ENCODE measurements around the gene VPS13A.
"Not testable (repeated sequence)": the region's sequence is repeated elsewhere in the genome, so short reads cannot be mapped to it uniquely, and the experiment has no call there.

VPS13A gene

DNA sequence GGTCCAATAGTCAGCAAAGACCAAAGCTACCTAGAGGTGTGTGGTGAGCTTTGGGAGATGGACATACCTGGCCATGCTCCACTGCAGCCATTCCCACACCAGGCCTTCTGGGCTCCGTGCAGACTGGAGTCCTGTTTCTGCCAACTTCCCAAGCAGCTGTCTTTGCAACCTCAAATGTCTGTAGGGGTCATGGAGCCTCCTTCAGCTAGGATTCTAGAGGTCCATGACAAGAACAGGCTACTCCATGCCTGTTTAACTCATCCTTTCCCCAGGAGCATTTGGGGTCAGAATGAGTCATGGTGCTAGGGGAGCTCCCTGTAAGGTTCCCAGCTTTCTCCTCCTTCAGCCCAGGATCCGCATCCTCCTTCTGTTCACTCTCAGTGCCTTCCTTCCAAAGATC is 17.1 kb downstream of the VPS13A start:
- no peak for DNase-seq

DNA sequence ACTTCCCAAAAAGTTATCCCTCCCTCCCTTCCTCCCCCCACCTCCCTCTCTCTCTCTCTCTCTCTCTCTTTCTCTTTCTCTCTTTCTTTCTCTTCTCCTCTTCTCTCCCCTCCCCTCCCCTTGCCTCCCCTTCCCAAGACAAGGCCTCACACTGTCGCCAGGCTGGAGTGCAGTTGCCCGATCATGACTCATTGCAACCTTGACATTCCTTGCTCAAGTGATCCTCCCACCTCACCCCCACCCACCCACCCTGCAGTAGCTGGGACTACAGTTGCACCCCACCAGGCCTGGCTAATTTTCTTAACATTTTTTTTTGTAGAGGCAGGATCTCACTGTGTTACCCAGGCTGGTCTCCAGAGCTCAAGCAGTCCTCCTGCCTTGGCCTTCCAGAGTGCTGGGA is 32.8 kb downstream of the VPS13A start:
- no peak for DNase-seq

DNA sequence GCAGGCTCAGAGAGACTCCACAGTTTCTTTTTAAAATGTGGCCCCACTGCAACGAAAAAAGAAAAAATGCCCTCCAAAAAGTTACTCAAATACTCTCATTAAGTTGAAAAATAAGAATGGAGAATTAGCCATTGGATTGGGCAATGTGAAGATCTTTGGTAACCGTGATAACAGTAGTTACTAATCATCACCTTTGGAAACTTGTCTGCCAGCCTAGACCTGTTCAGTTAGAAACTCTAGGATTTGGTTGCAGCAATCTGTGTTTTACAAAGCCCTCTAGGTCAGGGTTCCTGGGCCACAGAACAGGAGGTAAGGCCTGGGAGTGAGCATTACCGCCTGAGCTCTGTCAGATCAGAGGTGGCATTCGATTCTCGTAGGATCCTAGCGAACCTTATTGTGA is 34.2 kb downstream of the VPS13A start:
- no peak for DNase-seq

DNA sequence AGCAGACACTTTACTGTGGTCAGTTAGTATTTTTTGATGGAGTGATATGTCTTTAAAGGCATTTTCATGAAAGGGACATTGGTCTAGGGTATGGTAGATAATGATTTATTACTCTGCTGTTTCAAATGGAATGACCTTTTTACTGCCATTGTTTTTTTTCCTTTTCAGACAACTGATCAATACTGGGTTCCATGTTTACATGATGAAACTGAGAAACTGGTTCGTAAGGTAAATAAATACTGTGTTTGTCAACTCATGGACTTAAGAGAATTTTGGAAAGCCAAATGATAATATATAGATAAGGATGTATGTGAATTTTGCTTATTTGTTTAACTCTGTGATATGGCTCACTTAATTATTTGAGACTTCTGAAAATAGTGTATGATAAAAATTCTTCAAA is 35.5 kb downstream of the VPS13A start:
- DNase-seq = no peak

DNA sequence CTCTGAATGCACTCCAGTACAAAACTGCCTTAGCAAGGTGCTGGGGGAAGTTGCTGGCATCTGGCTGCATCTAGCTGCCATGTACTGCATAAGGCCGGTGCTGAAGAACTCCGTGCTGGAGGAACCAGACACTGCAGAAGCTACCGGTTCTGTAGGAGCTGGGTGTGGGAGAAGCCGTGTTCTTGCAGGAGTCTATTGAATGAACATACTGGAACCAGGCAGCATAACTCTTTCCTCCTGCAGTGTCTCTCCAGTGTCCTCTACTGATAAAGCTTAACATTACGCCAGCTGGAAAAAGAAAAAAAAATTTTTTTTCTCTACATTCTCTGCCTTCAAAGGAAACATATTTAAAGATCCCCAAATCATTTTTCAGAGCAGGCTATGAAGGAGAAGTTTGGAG is 38.5 kb downstream of the VPS13A start:
- no peak for DNase-seq

DNA sequence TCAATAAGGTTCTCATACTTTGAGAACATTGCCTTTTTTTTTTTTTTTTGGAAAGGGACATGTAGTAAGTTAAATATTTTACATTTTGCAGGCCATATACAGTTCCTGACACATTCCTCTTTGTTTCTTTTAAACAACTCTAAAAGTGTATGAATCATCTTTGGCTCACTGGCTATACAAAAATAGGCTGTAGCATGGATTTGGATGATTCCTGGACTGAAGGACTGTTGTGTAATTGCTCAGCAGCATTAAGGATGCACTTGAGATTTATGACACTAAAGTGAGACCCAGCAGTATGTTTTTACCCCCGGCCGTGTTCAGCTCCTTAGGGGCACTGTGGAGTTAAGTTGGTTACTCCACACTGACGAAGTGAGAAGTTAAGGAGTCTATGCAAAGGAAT is 41.3 kb downstream of the VPS13A start:
- no peak for DNase-seq

DNA sequence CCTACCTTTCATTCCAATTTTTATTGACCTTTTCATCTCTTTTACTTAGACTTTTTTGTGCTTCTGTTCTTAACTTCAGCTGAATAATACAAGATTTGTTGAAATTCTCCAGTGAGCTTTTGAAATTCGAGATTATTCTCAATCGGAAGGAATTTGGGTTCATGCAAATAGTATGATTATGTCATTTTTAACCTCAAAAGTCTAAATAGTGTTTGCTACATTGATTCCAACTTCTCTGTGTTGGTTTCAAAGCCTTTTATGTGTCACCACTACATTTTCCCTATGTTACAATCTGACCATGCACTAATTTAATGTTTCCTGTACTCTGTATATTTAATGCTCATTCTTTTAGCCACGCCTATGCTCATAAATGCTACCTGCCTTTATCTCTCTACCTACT is 44.1 kb downstream of the VPS13A start:
- DNase-seq = no peak

DNA sequence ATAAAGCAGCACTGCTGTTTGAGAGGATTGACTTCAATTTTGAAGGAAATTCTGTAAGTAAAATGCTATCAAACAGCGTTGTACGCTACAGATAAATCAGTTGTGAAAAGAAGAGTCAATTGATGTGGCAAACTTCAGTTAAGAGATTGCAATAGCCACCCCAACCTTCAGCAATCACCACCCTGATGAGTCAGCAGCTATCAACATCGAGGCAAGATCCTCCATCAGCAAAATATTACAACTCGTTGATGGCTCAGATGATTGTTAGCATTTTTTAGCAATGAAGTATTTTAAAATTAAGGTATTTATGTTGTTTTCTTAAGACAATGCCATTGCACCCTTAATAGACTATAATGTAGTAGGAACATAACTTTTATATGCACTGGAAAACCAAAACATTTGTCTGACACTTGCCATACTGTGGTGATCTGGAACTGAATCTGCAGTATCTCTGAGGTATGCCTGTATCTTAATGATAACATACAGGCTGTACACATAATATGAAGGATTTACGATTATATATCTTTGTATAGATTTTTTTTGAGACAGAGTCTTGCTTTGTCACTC is 47.5 kb downstream of the VPS13A start:
- DNase-seq = no peak

DNA sequence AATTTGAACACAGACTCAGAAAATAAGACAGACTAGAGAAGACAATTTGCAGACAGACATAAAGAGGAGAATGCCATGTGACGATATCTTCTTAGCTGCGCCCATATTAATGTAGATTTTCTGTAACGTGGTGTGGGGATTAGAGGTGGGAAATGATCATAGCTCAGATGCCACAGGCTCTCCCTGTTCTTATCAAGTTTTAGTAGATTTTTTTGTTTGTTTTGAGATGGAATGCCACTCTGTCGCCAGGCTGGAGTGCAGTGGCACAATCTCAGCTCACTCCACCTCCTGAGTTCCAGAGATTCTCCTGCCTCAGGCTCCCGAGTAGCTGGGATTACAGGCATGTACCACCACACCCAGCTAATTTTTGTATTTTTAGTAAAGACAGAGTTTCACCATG is 59.4 kb downstream of the VPS13A start:
- no peak for DNase-seq

DNA sequence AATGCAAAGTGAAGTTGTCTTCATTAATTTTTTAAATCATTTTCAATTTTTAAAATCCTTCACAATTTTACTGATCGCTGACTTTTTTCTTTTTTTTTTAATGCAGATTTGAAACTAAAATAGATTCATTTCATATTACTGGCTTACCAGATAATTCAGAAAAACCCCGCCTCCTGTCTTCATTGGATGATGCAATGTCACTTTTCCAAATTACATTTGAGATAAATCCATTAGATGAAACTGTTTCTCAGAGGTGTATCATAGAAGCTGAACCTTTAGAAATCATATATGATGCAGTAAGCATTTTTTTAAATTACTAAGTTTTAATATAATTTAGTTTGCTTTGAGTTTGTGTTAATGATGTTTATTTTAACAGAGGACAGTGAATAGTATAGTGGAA is 60.6 kb downstream of the VPS13A start:
- DNase-seq = no peak

DNA sequence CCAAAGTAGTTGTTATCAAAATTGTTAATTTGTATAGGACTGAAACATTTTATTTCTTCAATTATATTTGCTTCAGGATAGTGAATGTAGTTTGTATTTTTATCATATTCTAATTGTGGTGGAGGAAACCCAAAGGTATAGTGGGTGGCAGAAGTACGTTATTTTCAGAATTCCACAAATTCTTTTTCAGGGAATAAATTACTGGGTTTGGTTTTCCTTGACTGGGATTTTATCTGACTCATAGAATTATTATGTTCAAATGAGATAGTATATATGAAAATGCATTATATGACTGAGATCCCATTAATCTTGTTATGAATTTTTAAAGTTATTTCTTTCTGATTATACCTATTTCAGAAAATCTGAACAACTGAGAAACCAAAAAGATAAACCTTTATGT is 73.7 kb downstream of the VPS13A start:
- DNase-seq = no peak

DNA sequence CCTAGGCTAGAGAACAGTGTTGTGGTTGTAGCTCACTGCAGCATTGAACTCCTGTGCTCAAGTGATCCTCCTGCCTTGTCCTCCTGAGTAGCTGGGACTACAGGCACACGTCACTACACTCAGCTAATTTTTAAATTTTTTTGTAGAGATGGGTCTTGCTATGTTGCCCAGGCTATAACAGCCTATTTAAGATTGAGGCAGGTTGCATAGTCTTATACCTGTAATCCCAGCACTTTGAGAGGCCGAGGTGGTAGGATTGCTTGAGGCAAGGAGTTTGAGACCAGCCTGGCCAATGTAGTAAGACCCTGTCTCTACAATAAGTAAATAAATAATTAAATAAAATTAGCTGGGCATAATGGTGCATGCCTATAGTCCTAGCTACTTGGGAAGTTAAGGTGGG is 79.9 kb downstream of the VPS13A start:
- DNase-seq = no peak

DNA sequence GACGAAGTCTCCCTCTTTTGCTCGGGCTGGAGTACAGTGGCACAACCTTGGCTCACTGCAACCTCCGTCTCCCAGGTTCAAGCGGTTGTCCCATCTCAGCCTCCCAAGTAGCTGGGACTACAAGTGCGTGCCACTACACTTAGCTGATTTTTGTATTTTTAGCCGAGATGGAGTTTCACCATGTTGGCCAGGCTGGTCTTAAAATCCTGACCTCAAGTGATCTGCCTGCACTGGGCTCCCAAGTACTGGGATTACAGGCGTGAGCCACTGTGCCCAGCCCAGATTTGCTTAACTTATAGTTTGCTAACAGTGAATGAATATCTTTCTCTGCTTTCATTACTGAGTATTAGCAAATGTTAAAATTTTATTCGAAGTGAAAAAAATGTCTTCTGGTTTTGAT is 84.3 kb downstream of the VPS13A start:
- no peak for DNase-seq

DNA sequence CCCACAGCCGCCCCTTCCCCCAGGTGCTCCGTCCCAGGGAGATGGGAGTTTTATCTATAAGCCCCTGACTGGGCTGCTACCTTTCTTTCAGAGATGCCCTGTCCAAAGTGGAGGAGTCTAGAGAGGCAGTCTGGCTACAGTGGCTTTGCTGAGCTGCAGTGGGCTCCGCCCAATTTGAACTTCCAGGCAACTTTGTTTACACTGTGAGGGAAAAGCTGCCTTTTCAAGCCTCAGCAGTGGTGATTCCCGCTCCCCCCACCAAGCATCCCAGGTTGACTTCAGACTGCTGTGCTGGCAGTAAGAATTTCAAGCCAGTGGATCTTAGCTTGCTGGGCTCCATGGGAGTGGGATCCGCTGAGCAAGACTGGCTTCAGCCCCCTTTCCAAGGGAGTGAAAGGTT is 90.4 kb downstream of the VPS13A start:
- DNase-seq = not testable (repeated sequence)

DNA sequence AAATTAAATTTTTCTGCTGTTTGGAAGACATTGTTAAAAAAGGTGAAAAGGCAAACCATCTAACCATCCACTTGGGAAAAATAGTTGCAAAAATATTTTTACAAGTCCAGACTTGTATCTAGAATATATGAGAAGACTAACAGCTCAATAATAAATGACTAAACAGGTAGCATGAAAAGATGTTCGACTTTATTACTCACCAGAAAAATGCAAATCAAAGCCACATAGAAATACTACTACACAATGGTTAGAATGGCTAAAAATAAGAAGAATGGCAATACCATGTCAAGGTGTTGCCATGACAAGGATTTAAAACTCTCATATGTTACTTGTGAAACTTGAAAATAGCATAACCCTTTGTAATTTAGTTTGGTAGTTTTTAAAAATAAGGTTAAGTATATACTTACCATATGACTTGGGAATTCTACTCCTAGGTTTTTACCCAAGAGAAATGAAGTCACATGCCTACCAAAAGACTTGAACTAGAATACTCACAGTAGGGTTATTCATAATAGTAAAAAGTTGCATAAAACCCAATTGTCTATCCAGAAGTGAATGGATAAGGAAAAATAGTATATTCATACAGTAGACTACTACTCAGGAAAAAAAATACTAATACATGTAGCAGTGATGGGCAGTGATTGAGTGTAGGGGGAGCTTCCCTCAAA is 93.8 kb downstream of the VPS13A start:
- no peak for DNase-seq

DNA sequence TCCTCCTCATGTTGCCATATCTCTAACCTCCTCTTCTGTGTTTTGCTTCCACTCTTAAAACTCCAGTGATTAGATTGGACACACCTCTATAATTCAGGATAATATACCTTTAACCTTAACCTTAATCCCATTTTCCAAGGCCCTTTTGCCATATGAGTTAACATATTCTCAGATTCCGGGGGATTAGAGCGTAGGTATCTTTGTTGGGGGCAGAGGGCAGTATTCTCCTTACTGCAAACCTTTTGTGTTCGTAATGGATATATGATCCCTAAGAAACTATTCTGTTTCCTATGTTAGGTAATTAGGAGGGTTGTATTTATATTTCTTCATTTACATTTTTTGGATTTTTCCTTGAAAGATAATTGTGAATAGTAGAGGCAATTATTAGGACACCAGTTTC is 99.5 kb downstream of the VPS13A start:
- no peak for DNase-seq

DNA sequence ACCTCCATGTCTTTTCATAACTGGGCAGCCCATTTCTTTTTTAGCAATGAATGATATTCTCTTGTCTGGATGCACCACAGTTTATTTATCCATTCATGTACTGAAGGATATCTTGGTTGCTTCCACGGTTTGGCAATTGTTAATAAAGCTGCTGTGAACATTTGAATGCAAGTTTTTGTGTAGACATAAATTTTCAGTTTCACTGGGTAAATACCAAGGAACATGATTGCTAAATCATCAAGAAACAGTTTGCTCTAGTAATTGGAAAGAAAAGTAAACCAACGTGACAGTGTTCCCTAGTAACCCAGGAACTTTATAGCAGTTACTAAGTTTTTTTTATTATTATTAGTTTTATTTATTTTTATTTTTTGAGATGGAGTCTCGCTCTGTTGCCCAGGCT is 100.4 kb downstream of the VPS13A start:
- DNase-seq = no peak

DNA sequence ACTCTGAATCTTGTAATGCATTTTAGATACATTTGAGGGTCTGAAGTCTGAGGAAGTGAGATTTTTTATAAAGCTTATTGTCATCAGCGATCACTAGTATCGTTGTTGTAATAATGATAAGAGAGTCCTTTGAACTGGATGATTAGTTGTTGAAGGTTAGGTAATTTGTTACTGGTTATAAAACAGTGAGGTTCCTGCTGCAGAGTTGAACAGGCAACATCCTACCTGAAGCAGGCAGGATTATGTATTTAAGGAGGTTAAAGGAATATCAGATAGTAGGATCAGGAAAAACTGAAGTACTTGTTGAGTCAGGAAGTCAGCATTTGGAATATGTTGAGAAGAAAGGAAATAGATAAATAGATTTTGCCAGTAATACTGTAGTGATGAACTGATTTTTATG is 106.7 kb downstream of the VPS13A start:
- no peak for DNase-seq

DNA sequence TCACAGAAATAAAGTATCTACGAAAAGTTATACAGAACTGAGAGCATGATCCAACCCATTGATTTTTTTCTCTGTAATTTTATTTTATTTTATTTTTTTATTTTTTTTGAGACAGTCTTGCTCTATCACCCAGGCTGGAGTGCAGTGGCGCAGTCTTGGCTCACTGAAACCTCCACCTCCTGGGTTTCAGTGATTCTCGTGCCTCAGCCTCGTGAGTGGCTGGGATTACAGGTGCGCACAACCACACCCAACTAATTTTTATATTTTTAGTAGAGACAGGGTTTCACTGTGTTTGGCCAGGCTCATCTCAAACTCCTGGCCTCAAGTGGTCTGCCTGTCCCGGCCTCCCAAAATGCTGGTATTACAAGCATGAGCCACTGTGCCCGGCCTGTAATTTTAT is 107.3 kb downstream of the VPS13A start:
- no peak for DNase-seq

DNA sequence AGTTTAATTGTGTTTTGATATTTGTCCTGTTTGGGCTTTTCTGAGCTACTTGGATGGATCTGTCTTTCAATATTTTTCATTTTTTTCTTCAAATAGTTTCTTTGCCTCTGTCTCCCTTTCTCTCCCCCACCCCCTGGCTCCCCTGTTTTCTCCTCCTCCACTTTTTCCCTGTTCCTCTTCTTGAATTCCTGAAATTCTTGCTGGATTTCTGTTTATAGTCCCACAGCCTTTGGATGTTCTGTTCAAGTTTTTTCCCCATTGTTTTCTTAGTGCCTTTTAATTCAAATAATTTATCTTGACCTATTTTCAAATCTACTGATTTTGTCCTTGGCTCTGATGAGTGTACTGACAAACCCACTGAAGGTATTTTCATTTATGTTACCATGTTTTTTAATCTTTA is 113.0 kb downstream of the VPS13A start:
- DNase-seq = no peak

DNA sequence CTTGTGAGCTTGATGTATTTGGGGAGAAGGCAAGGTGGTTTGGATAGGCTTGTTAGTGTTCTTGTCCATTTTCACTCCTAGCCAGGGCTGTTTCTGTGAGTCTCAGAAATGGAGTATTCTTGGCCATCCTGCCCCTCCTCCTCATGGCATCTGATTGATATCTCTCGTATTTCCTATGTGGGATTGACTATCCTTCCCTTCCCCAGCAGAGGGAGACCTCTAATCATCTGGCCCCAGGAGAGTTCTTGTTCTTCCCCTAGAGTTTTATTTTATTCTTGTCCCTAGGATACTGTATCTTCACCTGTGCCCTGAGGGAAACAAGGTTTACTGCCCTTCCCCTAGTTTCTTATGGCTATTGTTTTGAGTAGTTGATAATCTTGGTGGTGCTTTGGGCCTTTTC is 114.4 kb downstream of the VPS13A start:
- DNase-seq = no peak

DNA sequence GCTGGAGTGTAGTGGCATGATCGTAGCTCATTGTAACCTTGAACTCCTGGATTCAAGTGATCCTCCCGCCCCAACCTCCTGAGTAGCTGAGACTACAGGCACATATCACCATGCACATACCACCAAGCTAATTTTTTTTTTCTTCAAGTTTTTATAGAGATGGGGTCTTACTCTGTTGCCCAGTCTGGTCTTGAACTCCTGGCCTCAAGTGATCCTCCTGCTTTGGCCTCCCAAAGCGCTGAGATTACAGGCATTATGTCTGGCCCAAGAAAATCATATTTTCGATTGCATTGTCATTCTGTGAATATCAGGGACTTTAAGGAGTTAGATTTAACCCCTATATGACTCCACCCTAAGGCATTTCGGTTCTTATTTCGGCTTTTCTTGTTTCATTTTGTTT is 116.6 kb downstream of the VPS13A start:
- no peak for DNase-seq

DNA sequence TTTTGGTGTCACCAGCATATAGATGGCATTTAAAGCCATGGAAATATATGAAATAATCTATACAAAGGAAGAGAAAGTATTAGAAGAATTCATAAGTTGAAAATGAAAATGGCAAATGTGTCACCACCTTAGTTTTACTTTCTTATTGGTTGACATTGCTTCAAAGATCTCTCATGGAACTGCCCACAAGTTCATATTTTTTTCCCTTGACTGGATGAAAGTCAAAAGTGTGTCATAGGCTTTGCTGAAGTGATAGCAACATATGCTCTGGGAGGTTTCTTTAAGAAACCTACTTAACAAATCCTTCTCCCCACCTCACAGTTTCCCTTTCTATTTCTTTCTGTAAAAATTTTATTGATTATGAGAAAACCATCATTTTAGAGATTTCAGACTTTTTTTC is 127.2 kb downstream of the VPS13A start:
- DNase-seq = no peak

DNA sequence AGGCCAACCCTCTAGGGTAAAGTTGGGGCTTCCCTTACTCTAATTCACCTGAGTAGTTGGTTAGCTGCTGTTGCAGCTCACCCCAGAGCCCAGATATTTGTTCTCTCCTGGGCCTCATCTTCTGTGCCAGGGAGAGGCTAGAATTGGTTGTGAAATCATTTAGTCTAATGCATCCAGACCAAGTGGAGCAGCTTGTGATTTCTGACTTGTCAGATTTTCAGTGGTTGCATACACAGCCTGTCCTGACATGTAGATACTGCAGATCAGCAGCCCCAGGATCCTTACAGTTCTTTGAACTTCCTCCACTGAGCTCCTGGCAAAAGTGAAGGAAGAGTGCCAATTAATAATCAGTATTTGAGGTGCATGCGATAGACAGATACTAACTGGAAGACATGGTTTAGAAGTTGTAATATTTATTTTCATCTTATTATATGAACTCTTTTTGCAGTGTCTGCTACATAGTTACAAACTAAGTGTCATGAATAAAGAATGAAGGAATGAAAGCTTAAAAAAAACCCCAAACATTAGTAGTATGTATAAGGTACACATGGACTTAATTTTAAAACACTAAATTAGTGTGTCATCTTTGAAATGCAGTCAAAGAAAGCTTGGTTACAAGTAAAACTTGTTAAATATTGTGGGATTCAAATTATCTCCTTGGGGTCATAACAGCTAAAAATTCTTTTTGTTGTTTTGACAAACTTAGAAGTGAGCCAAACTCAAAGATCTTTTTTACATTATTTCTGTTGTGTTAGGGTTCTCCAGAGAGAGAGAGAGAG is 128.5 kb downstream of the VPS13A start:
- DNase-seq = no peak

DNA sequence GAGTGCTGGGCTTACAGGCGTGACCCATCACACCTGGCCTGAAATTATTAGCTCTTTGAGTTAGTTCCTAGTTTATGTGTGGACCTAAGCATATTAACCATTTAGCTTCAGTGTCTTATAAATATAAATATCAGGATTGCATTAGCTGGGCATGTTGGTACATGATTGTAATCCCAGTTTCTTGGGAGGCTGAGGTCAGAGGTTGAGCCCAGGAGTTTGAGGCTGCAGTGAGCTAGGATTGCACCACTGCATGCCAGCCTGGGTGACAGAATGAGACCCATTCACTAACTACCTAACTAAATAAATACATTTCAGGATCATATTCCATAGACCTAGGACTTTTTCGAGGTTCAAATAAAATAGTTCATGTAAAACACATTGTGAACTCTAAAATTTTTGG is 129.8 kb downstream of the VPS13A start:
- DNase-seq = no peak

All from activated CD4-positive, alpha-beta T cell treated with anti-CD3 and anti-CD28 coated beads, Interleukin-2, amount 50 U/mL, for 1 hour (primary cell).